T-cell (primary cell): ENCODE results near the gene A2M. TPM values are rescaled to one million over a fixed set of nuclear protein-coding genes. Genes with fewer than 3 reads are reported as not detected.
A peak's percentile ranks its signal among the peaks of the same experiment; 100 is the strongest.

Experiments
- ATAC-seq, 4 experiments: fragments of 200-7000 bp in 3 of 4; fragments of 150-1000 bp in 1 of 4; cut with Tn5 transposase; replicated peaks in 1 of 4; 1 replicate in 3 of 4; 2 replicates in 1 of 4; pipeline ENCODE4 v1.10.0; 2021; ENCODE audit warnings: moderate library complexity in 3 of 4, mild to moderate bottlenecking in 2 of 4, moderate number of reproducible peaks in 1 of 4
- CTCF ChIA-PET, 2 donors: fragments of 300-600 bp; sonication (Branson Sonifier 250); formaldehyde crosslinking; loops; one replicate each; lab custom pipeline; 2022; ENCODE audit warnings: antibody characterized with exemption in 2 of 2; lab: Charles Lee
- POLR2A ChIA-PET, 2 donors: fragments of 300-600 bp; sonication (Branson Sonifier 250); formaldehyde crosslinking; loops; one replicate each; lab custom pipeline; 2022; ENCODE audit warnings: antibody characterized with exemption in 2 of 2; lab: Charles Lee
- DNase-seq, 35 experiments: peaks; one replicate each; pipeline versions ENCODE4 v3.0.0 to v3.0.0-alpha.2; 2013 to 2023
- H3K27ac ChIP-seq: one replicate; pipeline ENCODE4 v1.5.1; 2013; ENCODE audit warnings: low read length
- H3K27me3 ChIP-seq, 2 experiments: replicated peaks in 1 of 2; 1 replicate in 1 of 2; 2 replicates in 1 of 2; pipeline versions ENCODE4 v1.6.1 to v1.7.0; 2013; ENCODE audit warnings: low read length in 1 of 2, mixed read lengths in 1 of 2; ENCODE audit not compliant: control insufficient read depth in 2 of 2, insufficient read depth in 2 of 2; ENCODE audit errors: extremely low read depth in 1 of 2
- H3K36me3 ChIP-seq, 2 donors: 1 replicate in 1 of 2; 2 replicates in 1 of 2; pipeline versions ENCODE4 v1.6.1 to v1.7.0; 2013; ENCODE audit warnings: low read length in 1 of 2; ENCODE audit not compliant: control insufficient read depth in 2 of 2, insufficient read depth in 1 of 2; ENCODE audit errors: extremely low read depth in 1 of 2
- H3K4me1 ChIP-seq, 2 experiments: 1 replicate in 1 of 2; 2 replicates in 1 of 2; pipeline versions ENCODE4 v1.6.1 to v1.7.0; 2013; ENCODE audit warnings: low read length in 2 of 2, mixed read lengths in 1 of 2; ENCODE audit not compliant: insufficient read depth in 2 of 2, control insufficient read depth in 1 of 2; ENCODE audit errors: extremely low read depth in 1 of 2
- H3K4me3 ChIP-seq, 2 donors: 1 replicate in 1 of 2; 2 replicates in 1 of 2; pipeline versions ENCODE4 v1.5.1 to v1.7.0; 2013; ENCODE audit warnings: mild to moderate bottlenecking in 2 of 2, low read length in 1 of 2, moderate library complexity in 1 of 2; ENCODE audit not compliant: control insufficient read depth in 1 of 2; ENCODE audit errors: extremely low read depth in 1 of 2
- H3K9me3 ChIP-seq: 2 replicates; pipeline ENCODE4 v1.7.0; 2013
- H3K27ac Mint-ChIP-seq, 2 donors: one replicate each; pipeline ENCODE4 v1.8.0; 2020 to 2021; ENCODE audit warnings: mild to moderate bottlenecking in 2 of 2, mixed read lengths in 2 of 2
- H3K27me3 Mint-ChIP-seq, 2 donors: one replicate each; pipeline ENCODE4 v1.8.0; 2021 to 2022; ENCODE audit warnings: mixed read lengths in 2 of 2
- H3K36me3 Mint-ChIP-seq: one replicate; pipeline ENCODE4 v1.8.0; 2021; ENCODE audit warnings: mixed read lengths
- H3K4me1 Mint-ChIP-seq, 3 donors: one replicate each; pipeline ENCODE4 v1.8.0; 2020 to 2022; ENCODE audit warnings: mixed read lengths in 3 of 3, mild to moderate bottlenecking in 1 of 3
- H3K4me3 Mint-ChIP-seq, 3 donors: one replicate each; pipeline ENCODE4 v1.8.0; 2020 to 2022; ENCODE audit warnings: mild to moderate bottlenecking in 3 of 3, mixed read lengths in 3 of 3, moderate library complexity in 3 of 3
- H3K9me3 Mint-ChIP-seq, 3 donors: one replicate each; pipeline ENCODE4 v1.8.0; 2020 to 2022; ENCODE audit warnings: mixed read lengths in 3 of 3
- WGBS: methylation state at CpG from one replicate; pipeline ENCODE4 v1.1.5; 2013; ENCODE audit warnings: missing lambda C conversion rate; ENCODE audit not compliant: insufficient coverage; 5-methylcytosine and 5-hydroxymethylcytosine counted together
- total RNA-seq, 35 experiments: library from RNA in 6 of 35; stranded (reverse) in 6 of 35; fragments of 120-200 nt in 1 of 35; gene quantifications; one replicate each; pipeline versions ENCODE4 v1.2.1 to v1.2.4 and lab custom pipeline; 2013 to 2026

The A2M gene
- total RNA-seq, 5 donors from 2014 or later (not counting 1 experiment from before 2014, with no cell fraction given), result 3.9 to 6.5 (median 4.9) TPM; not detected in 2

DNA sequence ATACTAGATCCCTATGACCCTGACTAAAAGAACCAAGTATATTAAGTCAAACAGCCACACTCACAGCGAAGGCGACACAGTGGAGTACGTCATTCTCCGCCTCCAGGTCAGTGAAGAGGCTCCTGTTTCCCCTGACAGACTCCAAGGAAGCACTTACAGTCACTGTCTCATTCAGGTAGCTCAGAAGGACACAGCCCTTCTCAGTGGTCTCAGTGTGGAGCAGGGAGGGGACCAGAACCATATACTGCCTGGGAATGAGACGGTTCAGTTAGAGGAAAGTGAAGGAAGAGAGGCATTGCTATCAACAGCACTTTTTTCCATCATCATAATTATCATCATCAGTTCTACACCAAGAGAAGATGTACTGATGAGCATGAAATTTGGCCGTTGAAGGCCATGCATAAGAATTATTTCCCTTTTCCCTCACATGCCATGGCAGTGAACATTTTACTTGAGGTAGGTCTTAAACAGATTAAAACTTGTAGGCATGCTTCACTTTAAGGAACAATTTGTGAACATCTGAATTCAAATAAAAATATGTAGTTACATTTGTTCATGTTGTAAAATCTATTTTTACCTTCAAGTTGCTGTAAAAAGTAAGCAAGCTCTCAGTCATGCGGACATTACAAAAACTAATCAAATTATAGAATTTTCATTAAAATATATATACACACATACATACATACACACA lies 2.3 kb downstream of the A2M start:
- Histone ChIP-seq H3K27ac (no peak overlapping the region), H3K4me1 (peaks cover 2 to 4% of the 10 kb centered on the region in 2 experiments), H3K9me3 (no peaks in the 10 kb centered on the region), H3K27me3 (no peaks in the 10 kb centered on the region), H3K4me3 (no peak overlapping the region), H3K36me3 (peaks cover 0 to 20% of the 10 kb centered on the region in 2 donors)
- Mint-ChIP-seq H3K4me3 (no peak overlapping the region), H3K36me3 (peaks cover 41% of the 10 kb centered on the region), H3K27me3 (no peaks in the 10 kb centered on the region), H3K4me1 (peaks cover 16 to 34% (median 22%) of the 10 kb centered on the region in 3 donors), H3K27ac (peak overlapping the region in 1 of 2 donors; percentile 25), H3K9me3 (no peaks in the 10 kb centered on the region)
- DNase-seq, result no peak
- WGBS, result no CpG with 5 or more reads among the region's 7 CpGs
- CTCF ChIA-PET, result interaction anchor here in 1 of 2 donors (0.6 kb wide), 1 partner anchor 316 kb away, joined by 3 read pairs; no protein-coding TSS in a partner anchor
- no peak for ATAC-seq
- POLR2A ChIA-PET, result interaction anchor here in 1 of 2 donors (0.6 kb wide), 1 partner anchor 70 kb away, joined by 3 read pairs; no protein-coding TSS in a partner anchor

DNA sequence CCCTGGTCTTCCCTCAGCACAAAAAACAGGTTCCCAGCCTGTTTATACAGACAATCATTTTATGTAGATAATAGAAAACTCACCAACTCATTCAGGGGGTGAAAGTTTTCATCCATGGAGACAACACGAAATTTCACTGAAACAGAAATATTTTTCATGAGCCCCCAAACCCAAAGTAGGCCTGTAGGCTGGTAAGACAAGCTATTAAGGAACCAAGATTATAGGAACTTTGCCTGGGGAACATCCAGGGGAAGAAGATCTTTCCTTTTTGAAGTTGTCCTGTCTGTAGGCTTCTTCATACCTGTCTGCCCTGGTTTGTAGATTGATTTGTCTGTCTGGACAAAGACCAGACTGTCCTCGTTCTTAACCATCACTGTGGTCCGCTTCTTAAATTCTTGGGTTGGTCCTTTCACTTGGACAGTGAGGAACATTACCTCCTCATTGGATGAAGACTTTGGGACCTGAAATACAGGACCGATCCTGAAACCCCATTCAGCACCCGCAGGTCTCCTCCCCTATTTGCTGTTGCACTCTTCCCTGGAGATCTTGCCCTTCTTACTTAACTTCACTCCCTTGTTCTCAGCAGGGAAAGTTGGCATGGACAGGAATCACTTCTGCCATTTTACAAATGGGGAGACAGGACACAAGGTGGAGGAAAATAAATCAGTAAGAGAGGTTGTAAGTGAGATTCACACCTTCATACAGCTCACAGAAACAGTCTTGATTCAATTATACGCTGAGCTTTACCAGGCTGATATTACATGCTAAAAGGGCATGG lies 3.5 kb downstream of the A2M start:
- Histone ChIP-seq H3K4me1 (peaks cover 2 to 4% of the 10 kb centered on the region in 2 experiments), H3K36me3 (peaks cover 0 to 20% of the 10 kb centered on the region in 2 donors), H3K27me3 (no peaks in the 10 kb centered on the region), H3K4me3 (no peak overlapping the region), H3K9me3 (no peaks in the 10 kb centered on the region), H3K27ac (no peak overlapping the region)
- no peak for DNase-seq
- ChIA-PET POLR2A (no interaction called here), CTCF (no interaction called here)
- no peaks in the 10 kb centered on the region for H3K27me3 Mint-ChIP-seq
- peaks cover 16 to 30% (median 21%) of the 10 kb centered on the region in 3 donors for H3K4me1 Mint-ChIP-seq
- no peak overlapping the region for H3K27ac Mint-ChIP-seq
- peaks cover 47% of the 10 kb centered on the region for H3K36me3 Mint-ChIP-seq
- H3K4me3 Mint-ChIP-seq, result no peak overlapping the region
- WGBS, result 100% methylated on average over 3 of the region's 6 CpGs
- no peaks in the 10 kb centered on the region for H3K9me3 Mint-ChIP-seq
- no peak for ATAC-seq

DNA sequence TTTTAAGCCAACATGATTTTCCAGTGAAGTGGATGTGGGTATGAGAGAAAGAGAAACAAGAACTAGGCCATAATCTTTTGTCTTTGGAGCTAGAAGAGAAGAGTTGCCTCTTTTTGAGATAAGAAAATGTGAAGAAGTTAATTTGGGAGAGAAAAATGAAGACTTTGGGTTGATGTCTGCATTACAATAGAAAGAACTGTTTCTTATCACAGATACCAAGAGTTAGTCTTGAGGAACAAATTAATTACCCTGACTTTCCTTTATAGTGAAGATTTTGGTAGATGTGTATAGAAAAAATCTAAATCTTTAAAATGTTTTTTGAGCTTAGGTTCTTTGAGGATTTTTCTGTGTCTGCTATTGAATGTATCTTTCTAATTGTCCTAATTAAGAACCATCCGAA lies 4.2 kb downstream of the A2M start:
- POLR2A ChIA-PET, result no interaction called here
- WGBS, result no CpG with 5 or more reads among the region's 1 CpG
- Histone ChIP-seq H3K27ac (no peak overlapping the region), H3K4me3 (no peak overlapping the region), H3K4me1 (peaks cover 2 to 4% of the 10 kb centered on the region in 2 experiments), H3K9me3 (no peaks in the 10 kb centered on the region), H3K36me3 (peaks cover 0 to 20% of the 10 kb centered on the region in 2 donors), H3K27me3 (no peaks in the 10 kb centered on the region)
- H3K4me1 Mint-ChIP-seq, result peaks cover 10 to 24% (median 16%) of the 10 kb centered on the region in 3 donors
- DNase-seq (no peak), ATAC-seq (no peak)
- peak overlapping the region in 1 of 2 donors; percentile 33 for H3K27ac Mint-ChIP-seq
- H3K9me3 Mint-ChIP-seq, result no peaks in the 10 kb centered on the region
- H3K4me3 Mint-ChIP-seq, result no peak overlapping the region
- CTCF ChIA-PET, result no interaction called here
- no peaks in the 10 kb centered on the region for H3K27me3 Mint-ChIP-seq
- peaks cover 45% of the 10 kb centered on the region for H3K36me3 Mint-ChIP-seq

DNA sequence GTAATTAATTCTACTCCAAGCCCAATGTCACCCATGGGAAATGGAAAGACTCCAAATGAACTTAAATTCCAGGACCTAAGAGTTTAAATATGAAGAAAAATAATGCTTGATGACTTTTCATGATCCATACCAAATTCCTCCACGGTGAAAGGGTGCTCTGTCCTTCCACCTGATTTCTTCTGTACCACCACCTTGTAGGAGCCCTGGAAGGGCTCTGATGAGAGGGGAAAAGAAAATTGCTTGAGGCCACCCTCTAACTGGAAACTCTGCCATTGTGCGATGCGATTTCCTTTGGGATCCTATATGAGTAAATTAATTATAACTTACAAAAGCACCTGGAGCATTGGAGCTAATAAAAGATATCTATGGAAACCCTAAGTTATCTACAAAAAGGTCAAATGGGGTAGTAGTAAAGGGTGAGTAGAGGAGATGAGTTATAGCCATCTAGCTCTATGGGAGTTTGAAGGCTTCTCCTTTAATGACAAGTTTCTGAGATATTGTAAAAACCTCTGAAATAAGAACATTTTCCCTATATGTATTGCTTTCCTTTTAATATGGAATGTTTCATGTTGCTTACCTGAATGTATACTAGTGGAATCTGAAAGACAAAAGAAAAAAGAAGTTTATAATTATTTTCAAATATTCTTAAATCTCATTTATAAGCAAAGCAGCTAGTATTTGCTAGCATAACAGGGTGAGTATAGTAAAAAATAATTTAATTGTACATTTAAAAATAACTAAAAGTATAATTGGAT lies 5.8 kb downstream of the A2M start:
- H3K4me1 ChIP-seq, result peaks cover 0 to under 1% of the 10 kb centered on the region in 2 experiments
- H3K4me1 Mint-ChIP-seq, result peaks cover 0 to 9% (median 2%) of the 10 kb centered on the region in 3 donors
- no peak overlapping the region for H3K4me3 ChIP-seq
- H3K27me3 Mint-ChIP-seq, result no peaks in the 10 kb centered on the region
- no peaks in the 10 kb centered on the region for H3K27me3 ChIP-seq
- no peaks in the 10 kb centered on the region for H3K9me3 Mint-ChIP-seq
- no peak for ATAC-seq
- peaks cover 0 to 18% of the 10 kb centered on the region in 2 donors for H3K36me3 ChIP-seq
- peaks cover 41% of the 10 kb centered on the region for H3K36me3 Mint-ChIP-seq
- CTCF ChIA-PET, result interaction anchor here in 1 of 2 donors (0.7 kb wide), 1 partner anchor 32 kb away, joined by 3 read pairs; no protein-coding TSS in a partner anchor
- DNase-seq, result no peak
- no peak overlapping the region for H3K4me3 Mint-ChIP-seq
- no peaks in the 10 kb centered on the region for H3K9me3 ChIP-seq
- no peak overlapping the region for H3K27ac Mint-ChIP-seq
- POLR2A ChIA-PET, result interaction anchor here in 1 of 2 donors (0.6 kb wide), 1 partner anchor 501 kb away, joined by 9 read pairs; no protein-coding TSS in a partner anchor
- H3K27ac ChIP-seq, result no peak overlapping the region
- WGBS, result no CpG with 5 or more reads among the region's 3 CpGs

DNA sequence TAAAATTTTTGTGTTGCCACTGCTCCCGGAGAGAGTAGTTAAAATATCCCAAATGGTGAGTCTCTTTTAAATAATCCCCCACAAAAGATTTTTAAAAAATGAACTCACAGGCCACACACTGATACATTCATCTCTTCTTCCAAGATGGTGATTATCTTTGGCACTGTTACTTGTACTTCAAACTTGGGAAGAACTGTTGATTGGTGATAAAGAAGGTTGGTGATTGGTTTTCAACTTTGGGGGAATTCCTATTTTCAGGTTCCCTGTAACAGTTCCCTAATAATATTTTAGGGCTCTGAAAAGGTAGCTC lies 6.6 kb downstream of the A2M start:
- H3K9me3 ChIP-seq, result no peaks in the 10 kb centered on the region
- peaks cover 0 to 16% of the 10 kb centered on the region in 2 donors for H3K36me3 ChIP-seq
- POLR2A ChIA-PET, result no interaction called here
- no CpG with 5 or more reads among the region's 1 CpG for WGBS
- no peak overlapping the region for H3K27ac ChIP-seq
- no peak for ATAC-seq
- CTCF ChIA-PET, result interaction anchor here in 1 of 2 donors (0.7 kb wide), 1 partner anchor 33 kb away, joined by 3 read pairs; no protein-coding TSS in a partner anchor
- no peak overlapping the region for H3K27ac Mint-ChIP-seq
- H3K4me1 Mint-ChIP-seq, result peaks cover 0 to 8% (median 2%) of the 10 kb centered on the region in 3 donors
- no peak for DNase-seq
- H3K36me3 Mint-ChIP-seq, result peaks cover 41% of the 10 kb centered on the region
- H3K9me3 Mint-ChIP-seq, result no peaks in the 10 kb centered on the region
- H3K27me3 ChIP-seq, result no peaks in the 10 kb centered on the region
- H3K4me3 ChIP-seq, result no peak overlapping the region
- no peaks in the 10 kb centered on the region for H3K27me3 Mint-ChIP-seq
- H3K4me1 ChIP-seq, result no peaks in the 10 kb centered on the region
- no peak overlapping the region for H3K4me3 Mint-ChIP-seq
